VCaP (cell line): ENCODE data around the gene BAZ1B.
"Not testable (repeated sequence)": the region's sequence is repeated elsewhere in the genome, so short reads cannot be mapped to it uniquely, and the experiment has no call there.

Experiments
- H3K27ac ChIP-seq: fragments of 450-650 bp; 2 replicates; pipeline ENCODE4 v1.5.1; 2017
- TF ChIP-seq, protein P1 (sequence below): fragments of 450-650 bp; conservative IDR thresholded peaks from 2 replicates; pipeline ENCODE4 v1.5.1; 2017; ENCODE audit warnings: mild to moderate bottlenecking, moderate library complexity

The BAZ1B gene, protein sequence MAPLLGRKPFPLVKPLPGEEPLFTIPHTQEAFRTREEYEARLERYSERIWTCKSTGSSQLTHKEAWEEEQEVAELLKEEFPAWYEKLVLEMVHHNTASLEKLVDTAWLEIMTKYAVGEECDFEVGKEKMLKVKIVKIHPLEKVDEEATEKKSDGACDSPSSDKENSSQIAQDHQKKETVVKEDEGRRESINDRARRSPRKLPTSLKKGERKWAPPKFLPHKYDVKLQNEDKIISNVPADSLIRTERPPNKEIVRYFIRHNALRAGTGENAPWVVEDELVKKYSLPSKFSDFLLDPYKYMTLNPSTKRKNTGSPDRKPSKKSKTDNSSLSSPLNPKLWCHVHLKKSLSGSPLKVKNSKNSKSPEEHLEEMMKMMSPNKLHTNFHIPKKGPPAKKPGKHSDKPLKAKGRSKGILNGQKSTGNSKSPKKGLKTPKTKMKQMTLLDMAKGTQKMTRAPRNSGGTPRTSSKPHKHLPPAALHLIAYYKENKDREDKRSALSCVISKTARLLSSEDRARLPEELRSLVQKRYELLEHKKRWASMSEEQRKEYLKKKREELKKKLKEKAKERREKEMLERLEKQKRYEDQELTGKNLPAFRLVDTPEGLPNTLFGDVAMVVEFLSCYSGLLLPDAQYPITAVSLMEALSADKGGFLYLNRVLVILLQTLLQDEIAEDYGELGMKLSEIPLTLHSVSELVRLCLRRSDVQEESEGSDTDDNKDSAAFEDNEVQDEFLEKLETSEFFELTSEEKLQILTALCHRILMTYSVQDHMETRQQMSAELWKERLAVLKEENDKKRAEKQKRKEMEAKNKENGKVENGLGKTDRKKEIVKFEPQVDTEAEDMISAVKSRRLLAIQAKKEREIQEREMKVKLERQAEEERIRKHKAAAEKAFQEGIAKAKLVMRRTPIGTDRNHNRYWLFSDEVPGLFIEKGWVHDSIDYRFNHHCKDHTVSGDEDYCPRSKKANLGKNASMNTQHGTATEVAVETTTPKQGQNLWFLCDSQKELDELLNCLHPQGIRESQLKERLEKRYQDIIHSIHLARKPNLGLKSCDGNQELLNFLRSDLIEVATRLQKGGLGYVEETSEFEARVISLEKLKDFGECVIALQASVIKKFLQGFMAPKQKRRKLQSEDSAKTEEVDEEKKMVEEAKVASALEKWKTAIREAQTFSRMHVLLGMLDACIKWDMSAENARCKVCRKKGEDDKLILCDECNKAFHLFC (N-terminal part only)

GRCh38 chr7:73522105-73522872 lies at the start of gene BAZ1B:
Gene BAZ1B, minus strand, starts transcription at chr7:73522293. Its CDS starts 360 bp downstream, at chr7:73521933.
- TF ChIP-seq, protein P1, sequence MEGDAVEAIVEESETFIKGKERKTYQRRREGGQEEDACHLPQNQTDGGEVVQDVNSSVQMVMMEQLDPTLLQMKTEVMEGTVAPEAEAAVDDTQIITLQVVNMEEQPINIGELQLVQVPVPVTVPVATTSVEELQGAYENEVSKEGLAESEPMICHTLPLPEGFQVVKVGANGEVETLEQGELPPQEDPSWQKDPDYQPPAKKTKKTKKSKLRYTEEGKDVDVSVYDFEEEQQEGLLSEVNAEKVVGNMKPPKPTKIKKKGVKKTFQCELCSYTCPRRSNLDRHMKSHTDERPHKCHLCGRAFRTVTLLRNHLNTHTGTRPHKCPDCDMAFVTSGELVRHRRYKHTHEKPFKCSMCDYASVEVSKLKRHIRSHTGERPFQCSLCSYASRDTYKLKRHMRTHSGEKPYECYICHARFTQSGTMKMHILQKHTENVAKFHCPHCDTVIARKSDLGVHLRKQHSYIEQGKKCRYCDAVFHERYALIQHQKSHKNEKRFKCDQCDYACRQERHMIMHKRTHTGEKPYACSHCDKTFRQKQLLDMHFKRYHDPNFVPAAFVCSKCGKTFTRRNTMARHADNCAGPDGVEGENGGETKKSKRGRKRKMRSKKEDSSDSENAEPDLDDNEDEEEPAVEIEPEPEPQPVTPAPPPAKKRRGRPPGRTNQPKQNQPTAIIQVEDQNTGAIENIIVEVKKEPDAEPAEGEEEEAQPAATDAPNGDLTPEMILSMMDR = no peak
- peak within 1 kb of the TSS; percentile 97 for H3K27ac ChIP-seq

DNA sequence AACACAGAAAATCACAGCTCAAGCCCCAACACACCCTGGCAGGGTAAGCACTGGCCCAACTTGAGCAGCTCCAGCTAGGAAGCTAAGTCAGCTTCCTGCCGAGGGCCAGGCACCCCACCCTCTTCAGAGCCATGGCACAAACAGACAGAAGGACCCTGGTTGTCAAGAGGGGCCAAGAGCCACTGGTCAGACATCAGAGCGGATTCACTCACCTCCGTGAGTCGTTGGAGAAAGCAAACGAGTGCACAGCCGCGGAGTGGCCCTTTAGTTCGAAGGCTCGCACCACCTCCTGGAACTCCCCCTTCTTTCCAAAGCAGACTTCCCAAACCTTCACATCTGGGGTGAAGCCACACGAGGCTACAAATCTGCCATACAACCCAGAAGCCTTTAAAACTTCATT lies 48.9 kb upstream of the BAZ1B start:
- no peak overlapping the region for H3K27ac ChIP-seq
- TF ChIP-seq, protein P1 = no peak

DNA sequence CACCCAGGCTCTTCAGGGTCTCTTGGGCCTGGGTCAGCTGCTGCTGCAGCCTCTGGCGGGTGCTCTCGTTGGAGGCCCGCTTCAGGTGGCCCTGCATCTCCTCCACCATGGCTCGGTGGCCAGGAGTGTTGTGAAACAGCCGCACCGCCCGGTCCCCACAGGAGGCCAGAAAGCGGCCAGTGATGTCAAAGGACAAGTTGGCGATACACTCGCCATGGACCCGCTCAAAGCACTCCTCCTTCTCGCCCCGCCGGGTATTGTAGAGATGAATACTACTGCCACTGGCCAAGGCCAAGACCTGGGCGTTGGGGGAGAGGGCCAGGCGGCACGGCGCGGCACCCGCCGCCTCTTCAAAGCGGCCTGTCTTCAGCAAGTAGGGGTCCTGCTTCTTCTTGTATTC lies 48.4 kb upstream of the BAZ1B start:
- TF ChIP-seq, protein P1 = no peak

DNA sequence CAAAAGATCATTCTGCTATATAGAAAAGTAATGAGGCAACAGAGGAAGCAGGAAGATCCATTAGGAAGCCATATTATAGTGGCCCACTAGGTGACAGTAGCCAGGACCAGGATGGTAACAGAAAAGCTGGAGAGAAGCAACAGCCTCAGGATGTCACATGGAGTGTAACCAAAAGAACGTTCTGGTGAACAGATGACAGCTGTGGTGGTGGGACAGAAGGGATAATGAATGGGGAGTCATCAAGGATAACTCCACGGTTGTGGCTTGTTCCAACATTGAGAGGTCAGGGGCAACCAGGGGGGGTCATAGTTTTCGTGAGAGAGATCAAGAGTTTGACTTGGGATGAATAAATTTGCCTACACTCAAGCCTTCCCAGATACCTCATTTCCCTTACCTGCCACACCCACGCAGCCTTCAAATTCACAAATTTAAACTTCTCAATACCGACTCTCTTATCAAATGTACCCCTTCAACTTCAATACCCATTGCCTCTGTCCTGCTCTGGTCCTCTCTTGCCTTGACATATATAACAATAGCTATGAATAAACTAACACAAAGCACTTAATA lies 47.0 kb upstream of the BAZ1B start:
- TF ChIP-seq, protein P1 = no peak
- no peak overlapping the region for H3K27ac ChIP-seq

More for the DNA sequence above, 48.4 kb upstream of the BAZ1B start:
- no peak overlapping the region for H3K27ac ChIP-seq

DNA sequence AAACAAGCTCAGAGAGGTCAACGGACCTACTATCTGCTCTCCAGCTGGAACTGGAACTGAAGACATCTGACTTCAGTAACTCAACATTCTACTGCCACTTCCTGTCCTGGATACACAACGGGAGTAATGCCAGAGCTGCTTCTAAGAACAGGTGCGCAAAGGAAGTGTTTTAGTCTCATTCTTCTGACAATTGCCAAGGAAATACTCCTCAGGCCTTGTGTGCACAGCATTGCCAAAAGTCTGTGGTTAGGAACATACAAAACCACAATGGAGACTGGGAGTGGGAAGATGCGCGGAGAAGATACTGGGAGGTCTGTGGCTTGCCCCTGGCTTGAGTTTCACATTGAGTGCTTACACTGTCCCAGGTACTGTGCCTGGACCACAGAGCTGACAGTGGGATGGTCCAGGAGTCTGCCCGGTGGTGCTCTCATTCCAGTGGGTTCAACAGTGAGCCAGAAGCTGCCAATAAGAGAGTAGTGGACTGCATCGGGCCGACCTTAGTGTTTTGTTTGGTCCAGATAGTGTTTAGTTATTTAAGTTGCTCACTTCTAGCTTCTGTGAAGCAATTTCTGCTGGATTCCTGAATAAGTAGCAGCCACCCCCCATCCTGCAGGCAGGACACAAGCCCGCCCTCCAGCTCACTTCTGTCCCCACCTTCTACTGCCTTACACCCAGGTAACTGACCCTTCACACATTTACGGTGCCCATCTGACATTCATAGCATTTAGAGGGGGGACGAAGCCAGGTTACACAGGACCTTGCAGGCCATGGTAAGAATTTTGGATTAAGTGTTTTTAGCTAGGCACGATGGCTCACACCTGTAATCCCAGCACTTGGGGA lies 46.0 kb upstream of the BAZ1B start:
- TF ChIP-seq, protein P1 = no peak
- peak overlapping the region; percentile 44 for H3K27ac ChIP-seq

DNA sequence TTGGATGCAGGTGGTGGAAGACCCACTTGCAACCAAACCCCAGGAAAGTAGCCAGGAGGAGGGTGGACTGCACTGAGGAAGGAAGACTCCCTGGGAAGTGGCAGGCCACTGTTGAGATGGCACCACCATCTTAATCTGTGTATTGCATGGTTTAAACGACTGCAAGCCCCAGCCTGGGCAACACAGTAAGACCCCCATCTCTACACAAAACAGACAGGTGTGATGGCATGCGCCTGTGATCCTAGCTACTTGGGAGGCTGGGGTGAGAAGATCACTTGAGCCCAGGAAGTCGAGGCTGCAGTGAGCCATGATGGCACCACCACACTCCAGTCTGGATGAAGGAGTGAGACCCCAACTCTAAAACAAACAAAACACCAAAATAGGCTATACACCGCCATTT lies 45.0 kb upstream of the BAZ1B start:
- peak overlapping the region; percentile 44; the same call in 1 of the 2 replicates for H3K27ac ChIP-seq
- TF ChIP-seq, protein P1 = no peak

DNA sequence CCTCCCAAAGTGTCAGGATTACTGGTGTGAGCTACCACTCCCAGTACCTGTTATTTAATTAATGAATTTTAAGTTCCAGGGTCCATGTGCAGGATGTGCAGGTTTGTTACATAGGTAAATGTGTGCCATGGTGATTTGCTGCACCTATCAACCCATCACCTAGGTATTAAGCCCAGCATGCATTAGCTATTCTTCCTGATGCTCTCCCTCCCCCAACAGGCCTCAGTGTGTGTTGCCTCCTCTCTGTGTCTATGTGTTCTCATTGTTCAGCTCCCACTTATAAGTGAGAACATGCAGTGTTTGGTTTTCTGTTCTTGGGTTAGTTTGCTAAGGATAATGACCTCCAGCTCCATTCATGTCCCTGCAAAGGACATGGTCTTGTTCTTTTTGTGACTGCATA lies 44.3 kb upstream of the BAZ1B start:
- H3K27ac ChIP-seq = not testable (repeated sequence)
